Tibial nerve (tissue), 4 donors: ENCODE data around the gene SORBS1.

ENCODE experiments used
- EP300 ChIP-seq, 2 donors: sonication (generic); formaldehyde crosslinking; IDR thresholded peaks; one replicate each; pipeline ENCODE4 v1.6.1; 2017; ENCODE audit warnings: antibody characterized with exemption in 2 of 2, mild to moderate bottlenecking in 1 of 2
- POLR2A ChIP-seq, 2 donors: fragments of 450-650 bp; IDR thresholded peaks; one replicate each; pipeline ENCODE4 v1.6.1; 2017; ENCODE audit warnings: antibody characterized with exemption in 2 of 2, mild to moderate bottlenecking in 2 of 2, moderate library complexity in 2 of 2
- TF ChIP-seq, protein P1 (sequence below), 5 experiments: fragments of 200-600 bp in 3 of 5; fragments of 450-650 bp in 2 of 5; sonication (generic) in 3 of 5; IDR thresholded peaks; one replicate each; pipeline ENCODE4 v1.5.1; 2016 to 2019; ENCODE audit warnings: antibody characterized with exemption in 5 of 5, mild to moderate bottlenecking in 3 of 5, moderate library complexity in 2 of 5

DNA sequence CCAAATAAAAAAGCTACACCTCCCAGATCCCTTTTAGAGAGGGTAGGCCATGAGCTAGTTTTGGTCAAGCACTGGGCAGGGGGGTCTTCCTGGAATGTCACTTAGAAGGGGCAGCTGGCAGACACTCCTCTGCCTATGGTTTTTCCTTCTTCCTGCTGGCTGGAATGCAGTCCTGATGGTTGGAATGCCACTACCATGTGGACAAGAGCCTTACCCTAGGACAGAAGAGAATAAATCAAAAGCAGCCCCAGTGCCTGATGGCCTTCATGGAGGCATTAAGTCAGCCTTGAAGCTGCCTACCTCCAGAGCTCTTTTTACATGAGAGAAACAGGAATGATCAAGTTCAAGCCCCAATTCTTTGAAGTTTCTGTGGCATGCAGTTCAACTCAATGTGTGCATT is 43.5 kb upstream of the SORBS1 start:
- TF ChIP-seq, protein P1, sequence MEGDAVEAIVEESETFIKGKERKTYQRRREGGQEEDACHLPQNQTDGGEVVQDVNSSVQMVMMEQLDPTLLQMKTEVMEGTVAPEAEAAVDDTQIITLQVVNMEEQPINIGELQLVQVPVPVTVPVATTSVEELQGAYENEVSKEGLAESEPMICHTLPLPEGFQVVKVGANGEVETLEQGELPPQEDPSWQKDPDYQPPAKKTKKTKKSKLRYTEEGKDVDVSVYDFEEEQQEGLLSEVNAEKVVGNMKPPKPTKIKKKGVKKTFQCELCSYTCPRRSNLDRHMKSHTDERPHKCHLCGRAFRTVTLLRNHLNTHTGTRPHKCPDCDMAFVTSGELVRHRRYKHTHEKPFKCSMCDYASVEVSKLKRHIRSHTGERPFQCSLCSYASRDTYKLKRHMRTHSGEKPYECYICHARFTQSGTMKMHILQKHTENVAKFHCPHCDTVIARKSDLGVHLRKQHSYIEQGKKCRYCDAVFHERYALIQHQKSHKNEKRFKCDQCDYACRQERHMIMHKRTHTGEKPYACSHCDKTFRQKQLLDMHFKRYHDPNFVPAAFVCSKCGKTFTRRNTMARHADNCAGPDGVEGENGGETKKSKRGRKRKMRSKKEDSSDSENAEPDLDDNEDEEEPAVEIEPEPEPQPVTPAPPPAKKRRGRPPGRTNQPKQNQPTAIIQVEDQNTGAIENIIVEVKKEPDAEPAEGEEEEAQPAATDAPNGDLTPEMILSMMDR (IDR thresholded peaks at IDR 0.05), result no peak
- TF ChIP-seq EP300 (IDR thresholded peaks at IDR 0.05), result no peak
- no peak for TF ChIP-seq POLR2A (IDR thresholded peaks at IDR 0.05)
